ENCODE results near the gene STPG3. TPM values are rescaled to one million over a fixed set of nuclear protein-coding genes. Genes with fewer than 3 reads are reported as not detected.

Gene STPG3
- total RNA-seq, 1 donor from 2014 or later = not detected

- no peaks in the 10 kb centered on the region for H3K9me3 ChIP-seq (ENCODE audit: control insufficient read depth in 3 of 3, low read length in 3 of 3)
- peaks cover 48 to 57% (median 54%) of the 10 kb centered on the region in 3 donors for H3K27me3 ChIP-seq (ENCODE audit: control insufficient read depth in 3 of 3, insufficient read depth in 3 of 3, low read length in 3 of 3)
- H3K4me1 ChIP-seq (ENCODE audit: control insufficient read depth in 3 of 3, insufficient read depth in 3 of 3, low read length in 3 of 3) = peaks cover 6 to 19% (median 7%) of the 10 kb centered on the region in 3 donors
- no peak overlapping the region for H3K9ac ChIP-seq (ENCODE audit: low read depth in 1 of 3, low read length in 3 of 3)
- H3K4me3 ChIP-seq (ENCODE audit: low read length in 3 of 3) = no peak overlapping the region
- H3K36me3 ChIP-seq (ENCODE audit: control insufficient read depth in 3 of 3, insufficient read depth in 3 of 3, low read length in 3 of 3) = no peaks in the 10 kb centered on the region
- H3K27ac ChIP-seq (ENCODE audit: low read depth, low read length) = no peak overlapping the region
These were observed 23.1 kb upstream of the STPG3 start for GRCh38 chr9:137227853-137228505.

- Histone ChIP-seq H3K4me3 (ENCODE audit: low read length in 3 of 3) (no peak overlapping the region), H3K27ac (ENCODE audit: low read depth, low read length) (no peak overlapping the region), H3K9ac (ENCODE audit: low read depth in 1 of 3, low read length in 3 of 3) (no peak overlapping the region), H3K27me3 (ENCODE audit: control insufficient read depth in 3 of 3, insufficient read depth in 3 of 3, low read length in 3 of 3) (peaks cover 48 to 59% (median 57%) of the 10 kb centered on the region in 3 donors), H3K9me3 (ENCODE audit: control insufficient read depth in 3 of 3, low read length in 3 of 3) (no peaks in the 10 kb centered on the region), H3K4me1 (ENCODE audit: control insufficient read depth in 3 of 3, insufficient read depth in 3 of 3, low read length in 3 of 3) (peaks cover 5 to 17% (median 6%) of the 10 kb centered on the region in 3 donors), H3K36me3 (ENCODE audit: control insufficient read depth in 3 of 3, insufficient read depth in 3 of 3, low read length in 3 of 3) (no peaks in the 10 kb centered on the region)
These were observed 22.5 kb upstream of the STPG3 start for GRCh38 chr9:137228506-137228967.

- Histone ChIP-seq H3K4me3 (ENCODE audit: low read length in 3 of 3) (no peak overlapping the region), H3K4me1 (ENCODE audit: control insufficient read depth in 3 of 3, insufficient read depth in 3 of 3, low read length in 3 of 3) (peaks cover 0 to 13% (median under 1%) of the 10 kb centered on the region in 3 donors), H3K36me3 (ENCODE audit: control insufficient read depth in 3 of 3, insufficient read depth in 3 of 3, low read length in 3 of 3) (no peaks in the 10 kb centered on the region), H3K9ac (ENCODE audit: low read depth in 1 of 3, low read length in 3 of 3) (no peak overlapping the region), H3K27ac (ENCODE audit: low read depth, low read length) (no peak overlapping the region), H3K27me3 (ENCODE audit: control insufficient read depth in 3 of 3, insufficient read depth in 3 of 3, low read length in 3 of 3) (peaks cover 48 to 62% (median 60%) of the 10 kb centered on the region in 3 donors), H3K9me3 (ENCODE audit: control insufficient read depth in 3 of 3, low read length in 3 of 3) (no peaks in the 10 kb centered on the region)
These were observed 21.9 kb upstream of the STPG3 start for GRCh38 chr9:137228968-137229896.

- Histone ChIP-seq H3K36me3 (ENCODE audit: control insufficient read depth in 3 of 3, insufficient read depth in 3 of 3, low read length in 3 of 3) (no peaks in the 10 kb centered on the region), H3K27ac (ENCODE audit: low read depth, low read length) (no peak overlapping the region), H3K9me3 (ENCODE audit: control insufficient read depth in 3 of 3, low read length in 3 of 3) (no peaks in the 10 kb centered on the region), H3K9ac (ENCODE audit: low read depth in 1 of 3, low read length in 3 of 3) (no peak overlapping the region), H3K4me3 (ENCODE audit: low read length in 3 of 3) (no peak overlapping the region), H3K4me1 (ENCODE audit: control insufficient read depth in 3 of 3, insufficient read depth in 3 of 3, low read length in 3 of 3) (peaks cover 0 to 8% (median 0%) of the 10 kb centered on the region in 3 donors), H3K27me3 (ENCODE audit: control insufficient read depth in 3 of 3, insufficient read depth in 3 of 3, low read length in 3 of 3) (peaks cover 48 to 68% (median 67%) of the 10 kb centered on the region in 3 donors)
These were observed 21.0 kb upstream of the STPG3 start for GRCh38 chr9:137229903-137230704.

- Histone ChIP-seq H3K27me3 (ENCODE audit: control insufficient read depth in 3 of 3, insufficient read depth in 3 of 3, low read length in 3 of 3) (peaks cover 48 to 71% (median 67%) of the 10 kb centered on the region in 3 donors), H3K27ac (ENCODE audit: low read depth, low read length) (no peak within 1 kb of the TSS), H3K36me3 (ENCODE audit: control insufficient read depth in 3 of 3, insufficient read depth in 3 of 3, low read length in 3 of 3) (no peaks in the 10 kb centered on the region), H3K9ac (ENCODE audit: low read depth in 1 of 3, low read length in 3 of 3) (no peak within 1 kb of the TSS), H3K9me3 (ENCODE audit: control insufficient read depth in 3 of 3, low read length in 3 of 3) (no peaks in the 10 kb centered on the region), H3K4me1 (ENCODE audit: control insufficient read depth in 3 of 3, insufficient read depth in 3 of 3, low read length in 3 of 3) (peaks cover under 1 to 15% (median 3%) of the 10 kb centered on the region in 3 donors), H3K4me3 (ENCODE audit: low read length in 3 of 3) (no peak within 1 kb of the TSS)
These were observed 20.2 kb upstream of the STPG3 start, which contains the start of gene SLC34A3 for GRCh38 chr9:137230705-137231371. SLC34A3 (plus strand) TSS chr9:137230901; CDS start chr9:137231703, 802 bp downstream.

GRCh38 chr9:137231372-137232039 is 19.6 kb upstream of the STPG3 start:
- H3K9ac ChIP-seq (ENCODE audit: low read depth in 1 of 3, low read length in 3 of 3) = no peak overlapping the region
- H3K9me3 ChIP-seq (ENCODE audit: control insufficient read depth in 3 of 3, low read length in 3 of 3) = no peaks in the 10 kb centered on the region
- H3K4me1 ChIP-seq (ENCODE audit: control insufficient read depth in 3 of 3, insufficient read depth in 3 of 3, low read length in 3 of 3) = peaks cover 6 to 21% (median 10%) of the 10 kb centered on the region in 3 donors
- no peaks in the 10 kb centered on the region for H3K36me3 ChIP-seq (ENCODE audit: control insufficient read depth in 3 of 3, insufficient read depth in 3 of 3, low read length in 3 of 3)
- peaks cover 44 to 65% (median 63%) of the 10 kb centered on the region in 3 donors for H3K27me3 ChIP-seq (ENCODE audit: control insufficient read depth in 3 of 3, insufficient read depth in 3 of 3, low read length in 3 of 3)
- H3K27ac ChIP-seq (ENCODE audit: low read depth, low read length) = no peak overlapping the region
- no peak overlapping the region for H3K4me3 ChIP-seq (ENCODE audit: low read length in 3 of 3)

- H3K9ac ChIP-seq (ENCODE audit: low read depth in 1 of 3, low read length in 3 of 3) = no peak overlapping the region
These were observed 19.0 kb upstream of the STPG3 start for GRCh38 chr9:137232101-137232500.

GRCh38 chr9:137232510-137232909 is 18.6 kb upstream of the STPG3 start:
- Histone ChIP-seq H3K27me3 (ENCODE audit: control insufficient read depth in 3 of 3, insufficient read depth in 3 of 3, low read length in 3 of 3) (peaks cover 34 to 60% (median 55%) of the 10 kb centered on the region in 3 donors), H3K4me1 (ENCODE audit: control insufficient read depth in 3 of 3, insufficient read depth in 3 of 3, low read length in 3 of 3) (peaks cover 16 to 25% (median 20%) of the 10 kb centered on the region in 3 donors), H3K27ac (ENCODE audit: low read depth, low read length) (no peak overlapping the region), H3K36me3 (ENCODE audit: control insufficient read depth in 3 of 3, insufficient read depth in 3 of 3, low read length in 3 of 3) (no peaks in the 10 kb centered on the region), H3K9ac (ENCODE audit: low read depth in 1 of 3, low read length in 3 of 3) (no peak overlapping the region), H3K4me3 (ENCODE audit: low read length in 3 of 3) (no peak overlapping the region), H3K9me3 (ENCODE audit: control insufficient read depth in 3 of 3, low read length in 3 of 3) (no peaks in the 10 kb centered on the region)

More at GRCh38 chr9:137232101-137232500, 19.0 kb upstream of the STPG3 start:
- Histone ChIP-seq H3K27ac (ENCODE audit: low read depth, low read length) (no peak overlapping the region), H3K9me3 (ENCODE audit: control insufficient read depth in 3 of 3, low read length in 3 of 3) (no peaks in the 10 kb centered on the region), H3K27me3 (ENCODE audit: control insufficient read depth in 3 of 3, insufficient read depth in 3 of 3, low read length in 3 of 3) (peaks cover 38 to 60% (median 59%) of the 10 kb centered on the region in 3 donors), H3K4me3 (ENCODE audit: low read length in 3 of 3) (no peak overlapping the region), H3K36me3 (ENCODE audit: control insufficient read depth in 3 of 3, insufficient read depth in 3 of 3, low read length in 3 of 3) (no peaks in the 10 kb centered on the region), H3K4me1 (ENCODE audit: control insufficient read depth in 3 of 3, insufficient read depth in 3 of 3, low read length in 3 of 3) (peaks cover 12 to 25% (median 16%) of the 10 kb centered on the region in 3 donors)
